T47D (cell line): ENCODE results near the gene CSNK1A1.
A peak's percentile ranks its signal among the peaks of the same experiment; 100 is the strongest.
"Not testable (repeated sequence)": the region's sequence is repeated elsewhere in the genome, so short reads cannot be mapped to it uniquely, and the experiment has no call there.

Experiments used
- DNase-seq, 2 experiments: peaks; one replicate each; pipeline versions ENCODE4 v3.0.0 to v3.0.0-alpha.2; 2011 to 2012; ENCODE audit warnings: low read depth in 1 of 2, low spot score in 1 of 2
- JUND ChIP-seq: IDR thresholded peaks from 2 replicates; pipeline ENCODE4 v1.6.1; 2012; ENCODE audit warnings: low read depth
- in situ Hi-C: cut with HindIII; loops from 2 replicates; pipeline ENCODE4 v1.10.0; 2016; ENCODE audit warnings: low sequenced_read_pairs, low pct_unique_long_range_greater_than_20kb

The CSNK1A1 gene

GRCh38 chr5:149540089-149540488 is 11.2 kb downstream of the CSNK1A1 start:
- in situ Hi-C loops = no loop called here
- no peak for TF ChIP-seq JUND
- no peak for DNase-seq

DNA sequence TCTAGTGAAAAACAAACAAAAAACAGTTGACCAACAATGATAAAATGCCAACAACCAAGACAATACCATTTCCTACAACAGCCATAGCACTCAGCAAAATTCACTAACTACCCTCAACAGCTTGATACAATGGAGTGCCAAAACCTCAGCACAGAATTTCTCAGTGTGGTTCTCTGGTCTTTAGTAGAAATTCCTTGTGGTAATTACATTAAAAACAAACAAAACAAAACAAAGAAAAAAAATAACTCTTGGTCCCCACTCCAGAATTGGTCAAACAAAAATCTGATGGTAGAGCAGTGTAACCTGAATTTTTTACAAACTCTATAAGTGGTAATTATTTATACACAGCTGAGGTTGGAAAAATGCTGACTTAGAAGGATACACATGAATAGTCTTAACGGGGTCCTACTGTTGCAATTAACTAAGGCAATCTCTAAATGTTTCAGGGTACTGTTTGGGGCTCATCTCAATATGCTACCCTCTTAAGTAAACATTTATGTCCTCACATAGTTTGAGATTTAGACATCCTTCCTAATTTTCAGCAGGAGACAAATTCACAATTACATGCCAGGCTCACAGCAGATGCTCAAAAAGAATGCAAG is 13.8 kb downstream of the CSNK1A1 start:
- DNase-seq = no peak
- in situ Hi-C loops = no loop called here
- TF ChIP-seq JUND = no peak

GRCh38 chr5:149535787-149536186 is 15.5 kb downstream of the CSNK1A1 start:
- in situ Hi-C loops = not testable (repeated sequence)

DNA sequence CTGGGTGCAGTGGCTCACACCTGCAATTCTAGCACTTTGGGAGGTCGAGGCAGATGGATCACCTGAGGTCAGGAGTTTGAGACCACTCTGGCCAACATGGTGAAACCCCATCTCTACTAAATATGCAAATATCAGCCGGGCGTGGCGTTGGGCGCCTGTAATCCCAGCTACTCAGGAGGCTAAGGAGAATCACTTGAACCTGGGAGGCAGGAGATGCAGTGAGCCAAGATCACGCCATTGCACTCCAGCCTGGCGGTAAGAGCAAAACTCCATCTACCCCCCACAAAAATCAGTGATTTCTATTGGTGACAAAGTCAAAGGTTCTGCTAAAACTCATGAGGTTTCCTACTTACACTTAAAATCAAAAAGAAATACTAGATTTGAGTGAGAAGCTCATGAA is 18.8 kb downstream of the CSNK1A1 start:
- DNase-seq = no peak
- in situ Hi-C loops = no loop called here
- TF ChIP-seq JUND = no peak

More at GRCh38 chr5:149535787-149536186, 15.5 kb downstream of the CSNK1A1 start:
- not testable (repeated sequence) for DNase-seq

- in situ Hi-C loops = no loop called here
- TF ChIP-seq JUND = no peak
- DNase-seq = no peak
Measured at GRCh38 chr5:149529463-149529862, 21.8 kb downstream of the CSNK1A1 start.

- no peak for TF ChIP-seq JUND
- in situ Hi-C loops = no loop called here
- no peak for DNase-seq
Measured at GRCh38 chr5:149528281-149529060, 22.8 kb downstream of the CSNK1A1 start.

- no peak for TF ChIP-seq JUND
- in situ Hi-C loops = no loop called here
- DNase-seq = peak in 1 of 2 experiments; percentile 38
Measured at GRCh38 chr5:149526845-149527590, 24.2 kb downstream of the CSNK1A1 start.

GRCh38 chr5:149521739-149522685 is 29.2 kb downstream of the CSNK1A1 start:
- peak in 1 of 2 experiments; percentile 20 for DNase-seq
- in situ Hi-C loops = no loop called here
- no peak for TF ChIP-seq JUND

DNA sequence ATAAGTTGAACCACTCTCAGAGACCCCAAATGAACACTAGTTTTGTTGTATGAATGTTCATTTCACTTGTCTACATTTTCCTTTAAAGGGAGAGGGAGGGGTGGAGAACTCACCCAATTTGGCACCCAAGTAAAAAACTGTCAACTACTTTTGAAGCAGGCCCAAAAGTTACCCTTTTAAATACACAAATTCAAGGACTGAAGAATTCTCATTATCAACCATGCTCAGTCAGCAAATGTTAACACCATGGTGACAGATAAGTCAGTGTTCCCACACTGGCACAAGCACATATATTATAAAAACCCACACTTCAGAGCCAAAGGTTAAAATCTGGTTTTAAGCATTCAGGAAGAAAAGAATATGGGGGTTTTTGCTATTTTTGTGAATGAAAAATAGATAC is 31.6 kb downstream of the CSNK1A1 start:
- in situ Hi-C loops = no loop called here
- TF ChIP-seq JUND = no peak
- DNase-seq = no peak

DNA sequence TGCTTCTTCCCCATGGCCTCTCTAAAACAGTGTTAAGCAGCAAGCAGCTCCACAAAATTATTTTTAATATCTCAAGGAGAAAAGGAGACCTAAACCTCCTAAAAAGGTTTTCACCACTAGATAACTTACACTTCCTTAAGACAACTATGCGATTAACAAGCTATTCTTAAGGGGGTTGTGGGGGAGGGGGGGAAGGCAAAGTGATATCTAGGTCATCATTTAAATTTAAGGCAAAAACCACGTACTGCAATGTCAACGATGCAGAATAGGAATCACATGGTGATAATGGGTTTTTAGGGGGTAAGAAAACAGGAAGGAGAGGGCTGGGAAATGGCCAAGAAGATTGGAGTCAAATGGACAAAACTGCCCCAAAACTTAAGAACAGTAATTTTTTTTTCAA is 32.6 kb downstream of the CSNK1A1 start:
- DNase-seq = no peak
- no peak for TF ChIP-seq JUND
- in situ Hi-C loops = no loop called here

GRCh38 chr5:149517461-149518122 is 33.6 kb downstream of the CSNK1A1 start:
- in situ Hi-C loops = no loop called here
- peak in 1 of 2 experiments; percentile 50 for DNase-seq
- TF ChIP-seq JUND = no peak

DNA sequence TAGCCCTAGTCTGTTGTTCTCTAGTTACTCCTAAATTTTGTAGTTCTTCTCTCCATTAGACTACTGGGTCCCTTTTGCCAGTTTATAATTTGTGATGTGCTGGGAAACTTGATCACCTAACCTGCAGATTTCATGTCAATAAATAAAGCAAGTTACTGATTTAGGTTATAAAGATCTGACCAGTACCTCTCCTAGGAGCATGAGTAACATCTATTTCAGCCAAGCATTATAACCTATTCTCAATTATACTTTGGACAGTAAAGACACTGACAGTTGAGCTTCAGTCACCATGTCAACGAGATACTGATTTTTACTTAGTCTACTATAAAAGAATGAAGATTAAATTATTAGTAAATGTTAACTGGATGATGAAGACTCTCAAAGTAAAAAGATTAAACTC is 36.7 kb downstream of the CSNK1A1 start:
- DNase-seq = no peak
- in situ Hi-C loops = no loop called here
- TF ChIP-seq JUND = no peak

DNA sequence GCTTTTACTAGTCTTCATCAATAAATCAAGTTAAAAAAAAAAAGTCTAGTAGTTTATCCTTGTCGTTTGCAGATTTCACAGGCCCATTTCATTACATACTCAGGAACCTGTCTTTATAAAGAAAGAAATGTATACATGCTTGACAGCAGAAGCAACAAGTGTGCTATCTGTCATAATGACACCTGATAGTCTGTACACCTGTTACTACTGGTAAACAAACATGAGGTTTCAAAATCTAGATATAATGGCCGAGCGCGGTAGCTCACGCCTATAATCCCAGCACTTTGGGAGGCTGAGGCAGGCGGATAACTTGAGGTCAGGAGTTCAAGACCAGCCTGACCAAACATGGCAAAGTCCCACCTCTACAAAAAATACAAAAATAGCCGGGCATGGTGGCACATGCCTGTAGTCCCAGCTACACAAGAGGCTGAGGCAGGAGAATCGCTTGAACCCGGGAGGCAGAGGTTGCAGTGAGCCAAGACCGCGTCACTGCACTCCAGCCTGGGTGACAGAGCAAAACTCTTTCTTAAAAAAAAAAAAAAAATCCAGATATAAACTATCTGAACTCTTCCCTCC is 37.8 kb downstream of the CSNK1A1 start:
- in situ Hi-C loops, DNase-seq: not testable (repeated sequence)
